HL-60 (cell line): ENCODE measurements around the gene NSUN7.

ENCODE experiments used
- CTCF ChIP-seq: IDR thresholded peaks from one replicate; pipeline ENCODE4 v1.5.1; 2011; ENCODE audit warnings: low read length, control low read depth, inconsistent platforms; ENCODE audit not compliant: insufficient read depth
- POLR2AphosphoS5 ChIP-seq: IDR thresholded peaks from 2 replicates; pipeline ENCODE4 v1.6.1; 2012; ENCODE audit warnings: low read depth

- no peak for TF ChIP-seq CTCF
- TF ChIP-seq POLR2AphosphoS5, result no peak
These were observed 47.5 kb upstream of the NSUN7 start for GRCh38 chr4:40702137-40702799.
